ENCODE results near the gene PGLYRP1. TPM values are rescaled to one million over a fixed set of nuclear protein-coding genes. Genes with fewer than 3 reads are reported as not detected.

PGLYRP1 gene
- total RNA-seq, 1 donor from 2014 or later, result not detected

GRCh38 chr19:46042252-46042883 is 19.5 kb upstream of the PGLYRP1 start:
- intact Hi-C loops (cut with micrococcal nuclease), result no loop called here
- Mint-ChIP-seq H3K9me3 (peaks cover 4% of the 10 kb centered on the region), H3K27ac (no peak overlapping the region), H3K27me3 (peaks cover 31% of the 10 kb centered on the region), H3K36me3 (ENCODE audit: low read depth) (no peaks in the 10 kb centered on the region), H3K4me3 (no peak overlapping the region), H3K4me1 (no peaks in the 10 kb centered on the region)
- DNase-seq, result no peak

GRCh38 chr19:46040952-46041500 is 18.2 kb upstream of the PGLYRP1 start, which contains the start of gene IGFL4:
Gene IGFL4, minus strand, starts transcription at chr19:46041002. Its CDS starts 40 bp downstream, at chr19:46040962.
- no peak for DNase-seq
- Mint-ChIP-seq H3K4me1 (no peaks in the 10 kb centered on the region), H3K27ac (no peak within 1 kb of the TSS), H3K9me3 (peaks cover 4% of the 10 kb centered on the region), H3K36me3 (ENCODE audit: low read depth) (no peaks in the 10 kb centered on the region), H3K4me3 (no peak within 1 kb of the TSS), H3K27me3 (peaks cover 18% of the 10 kb centered on the region)
- intact Hi-C loops (cut with micrococcal nuclease), result no loop called here

- Mint-ChIP-seq H3K4me3 (no peak overlapping the region), H3K4me1 (no peaks in the 10 kb centered on the region), H3K27me3 (peaks cover 12% of the 10 kb centered on the region), H3K9me3 (peaks cover 4% of the 10 kb centered on the region), H3K36me3 (ENCODE audit: low read depth) (no peaks in the 10 kb centered on the region), H3K27ac (no peak overlapping the region)
- DNase-seq, result no peak
- intact Hi-C loops (cut with micrococcal nuclease), result no loop called here
These were observed 17.3 kb upstream of the PGLYRP1 start for GRCh38 chr19:46040125-46040524.

- Mint-ChIP-seq H3K9me3 (no peaks in the 10 kb centered on the region), H3K27ac (no peak overlapping the region), H3K36me3 (ENCODE audit: low read depth) (no peaks in the 10 kb centered on the region), H3K4me3 (no peak overlapping the region), H3K4me1 (no peaks in the 10 kb centered on the region), H3K27me3 (peaks cover 8% of the 10 kb centered on the region)
- intact Hi-C loops (cut with micrococcal nuclease), result no loop called here
- no peak for DNase-seq
These were observed 13.9 kb upstream of the PGLYRP1 start for GRCh38 chr19:46036744-46037128.

- Mint-ChIP-seq H3K36me3 (ENCODE audit: low read depth) (no peaks in the 10 kb centered on the region), H3K27ac (no peak overlapping the region), H3K4me1 (no peaks in the 10 kb centered on the region), H3K4me3 (no peak overlapping the region), H3K9me3 (no peaks in the 10 kb centered on the region), H3K27me3 (peaks cover 9% of the 10 kb centered on the region)
- no peak for DNase-seq
- intact Hi-C loops (cut with micrococcal nuclease), result no loop called here
These were observed 13.3 kb upstream of the PGLYRP1 start for GRCh38 chr19:46035986-46036743.

GRCh38 chr19:46035546-46035945 is 12.7 kb upstream of the PGLYRP1 start:
- H3K4me1 Mint-ChIP-seq, result no peaks in the 10 kb centered on the region
- H3K27me3 Mint-ChIP-seq, result peaks cover 12% of the 10 kb centered on the region
- no peak overlapping the region for H3K4me3 Mint-ChIP-seq
- no peaks in the 10 kb centered on the region for H3K36me3 Mint-ChIP-seq (ENCODE audit: low read depth)
- intact Hi-C loops (cut with micrococcal nuclease), result no loop called here
- DNase-seq, result no peak
- H3K27ac Mint-ChIP-seq, result no peak overlapping the region
- no peaks in the 10 kb centered on the region for H3K9me3 Mint-ChIP-seq

GRCh38 chr19:46033401-46033800 is 10.5 kb upstream of the PGLYRP1 start:
- H3K4me3 Mint-ChIP-seq, result no peak overlapping the region
- H3K27me3 Mint-ChIP-seq, result peaks cover 16% of the 10 kb centered on the region
- H3K36me3 Mint-ChIP-seq (ENCODE audit: low read depth), result no peaks in the 10 kb centered on the region
- H3K27ac Mint-ChIP-seq, result no peak overlapping the region
- no peaks in the 10 kb centered on the region for H3K9me3 Mint-ChIP-seq
- DNase-seq, result no peak
- peaks cover 2% of the 10 kb centered on the region for H3K4me1 Mint-ChIP-seq
- intact Hi-C loops (cut with micrococcal nuclease), result no loop called here

GRCh38 chr19:46032597-46033025 is 9.8 kb upstream of the PGLYRP1 start:
- intact Hi-C loops (cut with micrococcal nuclease), result no loop called here
- no peak overlapping the region for H3K27ac Mint-ChIP-seq
- no peak for DNase-seq
- H3K36me3 Mint-ChIP-seq (ENCODE audit: low read depth), result no peaks in the 10 kb centered on the region
- no peaks in the 10 kb centered on the region for H3K9me3 Mint-ChIP-seq
- peaks cover 2% of the 10 kb centered on the region for H3K4me1 Mint-ChIP-seq
- no peak overlapping the region for H3K4me3 Mint-ChIP-seq
- H3K27me3 Mint-ChIP-seq, result peaks cover 16% of the 10 kb centered on the region

- peaks cover 16% of the 10 kb centered on the region for H3K27me3 Mint-ChIP-seq
- H3K27ac Mint-ChIP-seq, result no peak overlapping the region
- DNase-seq, result no peak
- intact Hi-C loops (cut with micrococcal nuclease), result no loop called here
- H3K9me3 Mint-ChIP-seq, result no peaks in the 10 kb centered on the region
- H3K36me3 Mint-ChIP-seq (ENCODE audit: low read depth), result no peaks in the 10 kb centered on the region
- H3K4me1 Mint-ChIP-seq, result peaks cover 2% of the 10 kb centered on the region
- no peak overlapping the region for H3K4me3 Mint-ChIP-seq
These were observed 9.1 kb upstream of the PGLYRP1 start for GRCh38 chr19:46031781-46032596.

GRCh38 chr19:46030812-46031550 is 8.1 kb upstream of the PGLYRP1 start:
- peaks cover 10% of the 10 kb centered on the region for H3K4me1 Mint-ChIP-seq
- H3K9me3 Mint-ChIP-seq, result no peaks in the 10 kb centered on the region
- DNase-seq, result no peak
- no peak overlapping the region for H3K27ac Mint-ChIP-seq
- H3K27me3 Mint-ChIP-seq, result peaks cover 25% of the 10 kb centered on the region
- no peak overlapping the region for H3K4me3 Mint-ChIP-seq
- intact Hi-C loops (cut with micrococcal nuclease), result loop anchor here (1.0 kb wide), 1 partner anchor 158 kb away; no protein-coding TSS in a partner anchor
- no peaks in the 10 kb centered on the region for H3K36me3 Mint-ChIP-seq (ENCODE audit: low read depth)

GRCh38 chr19:46025835-46026234 is 3.0 kb upstream of the PGLYRP1 start:
- Mint-ChIP-seq H3K27me3 (peaks cover 38% of the 10 kb centered on the region), H3K4me1 (peaks cover 11% of the 10 kb centered on the region)
- intact Hi-C loops (cut with micrococcal nuclease), result no loop called here

GRCh38 chr19:46023311-46023779 is 492 bp upstream of the PGLYRP1 start:
- Mint-ChIP-seq H3K9me3 (no peaks in the 10 kb centered on the region), H3K27ac (no peak overlapping the region), H3K27me3 (peaks cover 28% of the 10 kb centered on the region), H3K36me3 (ENCODE audit: low read depth) (no peaks in the 10 kb centered on the region), H3K4me3 (no peak overlapping the region), H3K4me1 (peaks cover 10% of the 10 kb centered on the region)
- DNase-seq, result no peak
- intact Hi-C loops (cut with micrococcal nuclease), result no loop called here

More at GRCh38 chr19:46025835-46026234, 3.0 kb upstream of the PGLYRP1 start:
- no peaks in the 10 kb centered on the region for H3K9me3 Mint-ChIP-seq
- no peak overlapping the region for H3K27ac Mint-ChIP-seq
- H3K36me3 Mint-ChIP-seq (ENCODE audit: low read depth), result no peaks in the 10 kb centered on the region
- DNase-seq, result no peak
- H3K4me3 Mint-ChIP-seq, result no peak overlapping the region

GRCh38 chr19:46022061-46022430 is 807 bp downstream of the PGLYRP1 start:
- no peak for DNase-seq
- H3K27me3 Mint-ChIP-seq, result peaks cover 28% of the 10 kb centered on the region
- no peak overlapping the region for H3K4me3 Mint-ChIP-seq
- H3K27ac Mint-ChIP-seq, result no peak overlapping the region
- peaks cover 10% of the 10 kb centered on the region for H3K4me1 Mint-ChIP-seq
- H3K36me3 Mint-ChIP-seq (ENCODE audit: low read depth), result no peaks in the 10 kb centered on the region
- intact Hi-C loops (cut with micrococcal nuclease), result no loop called here
- no peaks in the 10 kb centered on the region for H3K9me3 Mint-ChIP-seq

All from activated CD4-positive, alpha-beta T cell treated with anti-CD3 and anti-CD28 coated beads, Interleukin-2, amount 10 ng/mL, durations not matched to agents 24 days and 14 days (primary cell).